Calu3 (cell line): ENCODE data around the gene SCGN. TPM values are rescaled to one million over a fixed set of nuclear protein-coding genes. Genes with fewer than 3 reads are reported as not detected.
A peak's percentile ranks its signal among the peaks of the same experiment; 100 is the strongest.

ENCODE experiments used
- BruUV-seq: library from RNA; stranded (reverse); fragments of 400-500 nt; replicated peaks from 2 replicates; lab custom pipeline; 2021; lab: Mats Ljungman, UMichigan
- CTCF ChIA-PET: fragments of 300-600 bp; sonication (Branson Sonifier 250); formaldehyde crosslinking; loops from one replicate; lab custom pipeline; 2022; ENCODE audit warnings: antibody characterized with exemption; lab: Charles Lee
- DNase-seq: peaks from one replicate; pipeline ENCODE4 v3.0.0; 2022
- H3K27ac Mint-ChIP-seq: one replicate; pipeline ENCODE4 v1.8.0; 2022; ENCODE audit warnings: mixed read lengths; ENCODE audit not compliant: unreplicated experiment
- H3K27me3 Mint-ChIP-seq: one replicate; pipeline ENCODE4 v1.8.0; 2022; ENCODE audit warnings: mixed read lengths; ENCODE audit not compliant: unreplicated experiment
- H3K36me3 Mint-ChIP-seq: one replicate; pipeline ENCODE4 v1.8.0; 2022; ENCODE audit warnings: mild to moderate bottlenecking, moderate library complexity, mixed read lengths; ENCODE audit not compliant: insufficient read depth, unreplicated experiment
- H3K4me1 Mint-ChIP-seq: one replicate; pipeline ENCODE4 v1.8.0; 2022; ENCODE audit warnings: mild to moderate bottlenecking, low read depth, mixed read lengths; ENCODE audit not compliant: unreplicated experiment
- H3K4me3 Mint-ChIP-seq: one replicate; pipeline ENCODE4 v1.8.0; 2022; ENCODE audit warnings: mild to moderate bottlenecking, low read depth, moderate library complexity, mixed read lengths; ENCODE audit not compliant: unreplicated experiment
- H3K9me3 Mint-ChIP-seq: one replicate; pipeline ENCODE4 v1.8.0; 2022; ENCODE audit warnings: low read depth, mixed read lengths; ENCODE audit not compliant: unreplicated experiment
- intact Hi-C: fragments of 100-400 bp; cut with micrococcal nuclease; formaldehyde crosslinking; loops from one replicate; pipeline ENCODE4 v1.10.0; 2022; ENCODE audit not compliant: unreplicated experiment
- total RNA-seq: library from RNA; stranded (reverse); gene quantifications from 2 replicates; pipeline ENCODE4 v1.2.3, GENCODE V29; 2022
- TF ChIP-seq, protein P1 (sequence below): fragments of 200-600 bp; IDR thresholded peaks from one replicate; pipeline ENCODE4 v1.8.0; 2022; ENCODE audit warnings: antibody characterized with exemption; ENCODE audit not compliant: unreplicated experiment

Gene SCGN
- total RNA-seq, 1 experiment from 2014 or later = 3.5 TPM

DNA sequence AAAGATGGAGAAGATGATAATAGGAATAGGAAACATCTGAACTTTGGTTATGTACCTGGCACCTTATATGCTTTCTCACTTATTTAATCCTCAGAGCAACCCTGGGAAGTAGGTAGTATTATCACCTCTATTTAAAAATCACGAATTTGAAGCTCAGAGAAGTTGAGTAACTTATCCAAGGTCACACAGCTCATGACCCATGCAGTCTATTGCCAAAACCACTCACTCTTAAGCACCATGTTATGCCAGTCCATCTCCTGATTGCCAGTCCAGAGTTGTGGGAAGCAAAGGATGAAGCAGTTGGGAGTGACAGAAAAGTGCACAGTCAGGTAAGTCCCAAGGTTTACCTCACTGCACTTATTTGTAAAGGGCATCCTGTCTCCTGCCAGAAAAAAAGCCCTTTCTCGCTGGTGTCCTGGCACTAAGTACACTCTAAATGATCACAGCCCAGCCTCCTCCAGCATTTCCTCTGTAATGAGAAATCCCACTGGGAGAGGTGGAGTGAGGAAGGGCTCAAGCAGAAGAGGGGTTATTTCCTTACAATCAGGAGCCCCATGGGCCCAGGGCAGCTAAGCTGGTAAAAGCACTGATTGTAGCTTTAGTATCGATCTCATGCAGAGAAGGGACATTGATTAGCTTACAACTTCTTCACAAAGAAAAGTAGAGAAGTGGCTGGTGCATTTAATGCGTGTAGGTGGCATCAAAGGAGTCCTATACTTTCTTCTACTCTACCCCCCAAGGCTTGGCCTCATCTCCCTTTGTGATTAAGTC, 21.3 kb upstream of the SCGN start:
- Mint-ChIP-seq H3K36me3 (no peaks in the 10 kb centered on the region), H3K9me3 (no peaks in the 10 kb centered on the region), H3K27ac (no peak overlapping the region), H3K4me1 (peaks cover 1% of the 10 kb centered on the region), H3K4me3 (no peak overlapping the region), H3K27me3 (no peaks in the 10 kb centered on the region)
- BruUV-seq = no TSS peak
- intact Hi-C loops = no loop called here
- CTCF ChIA-PET = no interaction called here
- DNase-seq = no peak
- TF ChIP-seq, protein P1, sequence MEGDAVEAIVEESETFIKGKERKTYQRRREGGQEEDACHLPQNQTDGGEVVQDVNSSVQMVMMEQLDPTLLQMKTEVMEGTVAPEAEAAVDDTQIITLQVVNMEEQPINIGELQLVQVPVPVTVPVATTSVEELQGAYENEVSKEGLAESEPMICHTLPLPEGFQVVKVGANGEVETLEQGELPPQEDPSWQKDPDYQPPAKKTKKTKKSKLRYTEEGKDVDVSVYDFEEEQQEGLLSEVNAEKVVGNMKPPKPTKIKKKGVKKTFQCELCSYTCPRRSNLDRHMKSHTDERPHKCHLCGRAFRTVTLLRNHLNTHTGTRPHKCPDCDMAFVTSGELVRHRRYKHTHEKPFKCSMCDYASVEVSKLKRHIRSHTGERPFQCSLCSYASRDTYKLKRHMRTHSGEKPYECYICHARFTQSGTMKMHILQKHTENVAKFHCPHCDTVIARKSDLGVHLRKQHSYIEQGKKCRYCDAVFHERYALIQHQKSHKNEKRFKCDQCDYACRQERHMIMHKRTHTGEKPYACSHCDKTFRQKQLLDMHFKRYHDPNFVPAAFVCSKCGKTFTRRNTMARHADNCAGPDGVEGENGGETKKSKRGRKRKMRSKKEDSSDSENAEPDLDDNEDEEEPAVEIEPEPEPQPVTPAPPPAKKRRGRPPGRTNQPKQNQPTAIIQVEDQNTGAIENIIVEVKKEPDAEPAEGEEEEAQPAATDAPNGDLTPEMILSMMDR = no peak

DNA sequence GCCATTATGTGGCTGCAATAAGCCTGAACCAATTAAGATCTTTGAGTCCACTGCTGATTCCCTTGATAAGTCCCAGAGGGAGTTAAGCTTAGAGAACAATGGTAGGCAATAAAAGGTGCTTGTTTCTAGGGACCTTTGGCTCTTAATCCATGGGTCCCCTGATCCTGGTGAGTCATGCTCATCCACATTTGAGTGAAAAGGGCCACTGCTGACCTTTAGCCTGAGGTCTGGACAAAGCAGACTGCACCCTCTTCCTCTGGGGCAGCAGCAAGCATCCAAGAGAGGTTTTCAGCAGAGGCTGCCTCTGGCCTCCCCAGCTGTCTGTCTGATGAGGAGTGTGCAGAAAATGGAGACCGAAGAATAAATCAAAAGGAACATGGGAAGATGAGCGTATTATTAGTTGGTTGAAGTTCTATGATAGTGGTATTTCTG, 16.1 kb upstream of the SCGN start:
- TF ChIP-seq, protein P1 = no peak
- intact Hi-C loops = loop anchor here (5.0 kb wide), 1 partner anchor 81 kb away; no protein-coding TSS in a partner anchor
- H3K27ac Mint-ChIP-seq = no peak overlapping the region
- no peak overlapping the region for H3K4me3 Mint-ChIP-seq
- no TSS peak for BruUV-seq
- peaks cover 27% of the 10 kb centered on the region for H3K4me1 Mint-ChIP-seq
- H3K9me3 Mint-ChIP-seq = peaks cover 2% of the 10 kb centered on the region
- H3K27me3 Mint-ChIP-seq = no peaks in the 10 kb centered on the region
- CTCF ChIA-PET = no interaction called here
- H3K36me3 Mint-ChIP-seq = peaks cover 4% of the 10 kb centered on the region
- no peak for DNase-seq

GRCh38 chr6:25637211-25637610, 14.8 kb upstream of the SCGN start:
- Mint-ChIP-seq H3K4me3 (no peak overlapping the region), H3K36me3 (peaks cover 4% of the 10 kb centered on the region), H3K27ac (no peak overlapping the region), H3K27me3 (no peaks in the 10 kb centered on the region), H3K4me1 (peaks cover 37% of the 10 kb centered on the region), H3K9me3 (peaks cover 6% of the 10 kb centered on the region)
- CTCF ChIA-PET = interaction anchor here (0.5 to 1.8 kb wide), 6 partner anchors 34 to 414 kb away, joined by 3 to 7 read pairs (median 4); no protein-coding TSS in a partner anchor
- peak; percentile 39 for DNase-seq
- TF ChIP-seq, protein P1 = no peak
- intact Hi-C loops = loop anchor here (5.0 kb wide), 1 partner anchor 80 kb away; no protein-coding TSS in a partner anchor
- BruUV-seq = no TSS peak

- TF ChIP-seq, protein P1 = peak; percentile 28
- Mint-ChIP-seq H3K4me1 (peaks cover 45% of the 10 kb centered on the region), H3K27me3 (no peaks in the 10 kb centered on the region), H3K36me3 (peaks cover 4% of the 10 kb centered on the region), H3K27ac (no peak overlapping the region), H3K9me3 (peaks cover 6% of the 10 kb centered on the region), H3K4me3 (no peak overlapping the region)
- no TSS peak for BruUV-seq
- intact Hi-C loops = loop anchor here (5.0 kb wide), 1 partner anchor 79 kb away; no protein-coding TSS in a partner anchor
- DNase-seq = peak; percentile 52
- CTCF ChIA-PET = interaction anchor here (0.7 to 1.8 kb wide), 5 partner anchors 14 to 414 kb away, joined by 3 to 7 read pairs (median 4); partner anchors contain the start of gene SCGN
Observed at GRCh38 chr6:25637960-25638434, 14.0 kb upstream of the SCGN start.
